PC-3 (cell line): ENCODE results near the gene HP1BP3. TPM values are rescaled to one million over a fixed set of nuclear protein-coding genes. Genes with fewer than 3 reads are reported as not detected.

Experiments used
- ATAC-seq: fragments of 200-7000 bp; cut with Tn5 transposase; 2 replicates; pipeline ENCODE4 v1.9.1; 2020; ENCODE audit warnings: mild to moderate bottlenecking, moderate library complexity
- BruUV-seq: library from RNA; stranded (reverse); fragments of 400-500 nt; replicated peaks from 2 replicates; lab custom pipeline; 2021; lab: Mats Ljungman, UMichigan
- CTCF ChIA-PET: fragments of 300-600 bp; sonication (Branson Sonifier 250); formaldehyde crosslinking; loops from one replicate; lab custom pipeline; 2022; ENCODE audit warnings: antibody characterized with exemption; lab: Charles Lee
- POLR2A ChIA-PET: fragments of 300-600 bp; sonication (Branson Sonifier 250); formaldehyde crosslinking; loops from one replicate; lab custom pipeline; 2022; ENCODE audit warnings: antibody characterized with exemption; ENCODE audit not compliant: unreplicated experiment; lab: Charles Lee
- DNase-seq: peaks from one replicate; pipeline ENCODE4 v3.0.0-alpha.2; 2015
- H2AFZ ChIP-seq: fragments of 300-600 bp; sonication (generic); 2 replicates; pipeline ENCODE4 v1.6.0; 2016; ENCODE audit warnings: antibody characterized with exemption, low read length
- H3F3A ChIP-seq: fragments of 300-600 bp; sonication (generic); one replicate; pipeline ENCODE4 v1.6.0; 2017; ENCODE audit warnings: antibody characterized with exemption, low read length, control low read depth, mild to moderate bottlenecking; ENCODE audit not compliant: unreplicated experiment
- H3K27ac ChIP-seq: fragments of 300-600 bp; sonication (generic); 2 replicates; pipeline ENCODE4 v1.5.1; 2016; ENCODE audit warnings: mild to moderate bottlenecking, low read length
- H3K27me3 ChIP-seq: fragments of 300-600 bp; sonication (generic); 2 replicates; pipeline ENCODE4 v1.6.1; 2016; ENCODE audit warnings: low read length, mixed read lengths
- H3K36me3 ChIP-seq: fragments of 300-600 bp; sonication (generic); 2 replicates; pipeline ENCODE4 v1.6.1; 2016; ENCODE audit warnings: low read depth, mixed run types, low read length, mixed read lengths
- H3K4me1 ChIP-seq: fragments of 300-600 bp; sonication (generic); 2 replicates; pipeline ENCODE4 v1.5.1; 2016; ENCODE audit warnings: low read length; ENCODE audit not compliant: insufficient read depth
- H3K4me2 ChIP-seq: fragments of 300-600 bp; sonication (generic); 2 replicates; pipeline ENCODE4 v1.6.0; 2016; ENCODE audit warnings: low read length
- H3K4me3 ChIP-seq: fragments of 300-600 bp; sonication (generic); 2 replicates; pipeline ENCODE4 v1.5.1; 2016; ENCODE audit warnings: mild to moderate bottlenecking, low read length, mixed read lengths
- H3K79me2 ChIP-seq: fragments of 300-600 bp; sonication (generic); 2 replicates; pipeline ENCODE4 v1.6.1; 2017; ENCODE audit warnings: low read length, mixed read lengths
- H3K9ac ChIP-seq: fragments of 300-600 bp; sonication (generic); 2 replicates; pipeline ENCODE4 v1.6.0; 2016; ENCODE audit warnings: mild to moderate bottlenecking, low read length
- H3K9me2 ChIP-seq: fragments of 300-600 bp; sonication (generic); replicated peaks from 2 replicates; pipeline ENCODE4 v1.6.1; 2016; ENCODE audit warnings: mixed run types, low read length, mixed read lengths
- H3K9me3 ChIP-seq: fragments of 300-600 bp; sonication (generic); 2 replicates; pipeline ENCODE4 v1.6.1; 2016; ENCODE audit warnings: low read length, mixed read lengths
- H4K20me1 ChIP-seq: fragments of 300-600 bp; sonication (generic); 2 replicates; pipeline ENCODE4 v1.6.1; 2016; ENCODE audit warnings: low read length, mixed read lengths
- EZH2 ChIP-seq: fragments of 300-600 bp; sonication (generic); IDR thresholded peaks from one replicate; pipeline ENCODE4 v1.6.1; 2017; ENCODE audit warnings: antibody characterized with exemption, mild to moderate bottlenecking, low read length; ENCODE audit not compliant: unreplicated experiment
- EZH2phosphoT487 ChIP-seq: fragments of 300-600 bp; sonication (generic); IDR thresholded peaks from 2 replicates; pipeline ENCODE4 v1.6.1; 2018; ENCODE audit warnings: mild to moderate bottlenecking, antibody characterized with exemption, low read length, borderline replicate concordance
- intact Hi-C: fragments of 100-400 bp; cut with micrococcal nuclease; formaldehyde crosslinking; loops from 2 replicates; pipeline ENCODE4 v1.9.0; 2023
- total RNA-seq: library from RNA; depleted of rRNA; stranded (reverse); fragments of >200 nt; gene quantifications from 2 replicates; pipeline ENCODE4 v1.2.3, GENCODE V29; 2014
- TF ChIP-seq, protein P1 (sequence below): fragments of 300-600 bp; sonication (generic); conservative IDR thresholded peaks from 2 replicates; pipeline ENCODE4 v1.5.1; 2017; ENCODE audit warnings: antibody characterized with exemption, low read depth, mild to moderate bottlenecking, low read length

The HP1BP3 gene
- total RNA-seq, 1 experiment from 2014 or later: 243 TPM

DNA sequence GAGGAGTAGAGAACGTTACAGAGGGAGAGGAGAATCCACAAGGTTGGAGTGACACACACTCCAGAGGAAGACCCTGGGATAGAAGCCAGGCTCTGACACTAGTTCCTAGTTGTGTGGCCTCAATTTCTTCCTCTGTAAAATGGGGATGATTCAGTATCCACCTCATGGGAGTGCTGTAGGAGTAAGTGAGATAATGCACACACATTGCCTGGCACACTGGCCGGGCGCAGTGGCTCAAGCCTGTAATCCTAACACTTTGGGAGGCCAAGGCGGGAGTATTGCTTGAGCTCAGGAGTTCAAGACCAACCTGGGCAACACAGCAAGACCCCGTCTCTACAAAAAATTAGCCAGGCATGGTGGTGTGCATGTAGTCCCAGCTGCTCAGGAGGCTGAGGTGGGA is 78.2 kb downstream of the HP1BP3 start:
- H3K9ac ChIP-seq: no peak overlapping the region
- H3K4me2 ChIP-seq: no peak overlapping the region
- H3K4me3 ChIP-seq: no peak overlapping the region
- ATAC-seq: no peak
- no TSS peak for BruUV-seq
- CTCF ChIA-PET: no interaction called here
- intact Hi-C loops: no loop called here
- no peaks in the 10 kb centered on the region for H3K4me1 ChIP-seq
- no peaks in the 10 kb centered on the region for H4K20me1 ChIP-seq
- no peak overlapping the region for H2AFZ ChIP-seq
- POLR2A ChIA-PET: no interaction called here
- H3K9me2 ChIP-seq: no peaks in the 10 kb centered on the region
- H3F3A ChIP-seq: no peaks in the 10 kb centered on the region
- no peaks in the 10 kb centered on the region for H3K27me3 ChIP-seq
- H3K79me2 ChIP-seq: no peaks in the 10 kb centered on the region
- no peaks in the 10 kb centered on the region for H3K9me3 ChIP-seq
- no peak overlapping the region for H3K27ac ChIP-seq
- H3K36me3 ChIP-seq: no peaks in the 10 kb centered on the region
- no peak for TF ChIP-seq EZH2phosphoT487
- TF ChIP-seq EZH2: no peak
- TF ChIP-seq, protein P1, sequence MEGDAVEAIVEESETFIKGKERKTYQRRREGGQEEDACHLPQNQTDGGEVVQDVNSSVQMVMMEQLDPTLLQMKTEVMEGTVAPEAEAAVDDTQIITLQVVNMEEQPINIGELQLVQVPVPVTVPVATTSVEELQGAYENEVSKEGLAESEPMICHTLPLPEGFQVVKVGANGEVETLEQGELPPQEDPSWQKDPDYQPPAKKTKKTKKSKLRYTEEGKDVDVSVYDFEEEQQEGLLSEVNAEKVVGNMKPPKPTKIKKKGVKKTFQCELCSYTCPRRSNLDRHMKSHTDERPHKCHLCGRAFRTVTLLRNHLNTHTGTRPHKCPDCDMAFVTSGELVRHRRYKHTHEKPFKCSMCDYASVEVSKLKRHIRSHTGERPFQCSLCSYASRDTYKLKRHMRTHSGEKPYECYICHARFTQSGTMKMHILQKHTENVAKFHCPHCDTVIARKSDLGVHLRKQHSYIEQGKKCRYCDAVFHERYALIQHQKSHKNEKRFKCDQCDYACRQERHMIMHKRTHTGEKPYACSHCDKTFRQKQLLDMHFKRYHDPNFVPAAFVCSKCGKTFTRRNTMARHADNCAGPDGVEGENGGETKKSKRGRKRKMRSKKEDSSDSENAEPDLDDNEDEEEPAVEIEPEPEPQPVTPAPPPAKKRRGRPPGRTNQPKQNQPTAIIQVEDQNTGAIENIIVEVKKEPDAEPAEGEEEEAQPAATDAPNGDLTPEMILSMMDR: no peak
- no peak for DNase-seq

DNA sequence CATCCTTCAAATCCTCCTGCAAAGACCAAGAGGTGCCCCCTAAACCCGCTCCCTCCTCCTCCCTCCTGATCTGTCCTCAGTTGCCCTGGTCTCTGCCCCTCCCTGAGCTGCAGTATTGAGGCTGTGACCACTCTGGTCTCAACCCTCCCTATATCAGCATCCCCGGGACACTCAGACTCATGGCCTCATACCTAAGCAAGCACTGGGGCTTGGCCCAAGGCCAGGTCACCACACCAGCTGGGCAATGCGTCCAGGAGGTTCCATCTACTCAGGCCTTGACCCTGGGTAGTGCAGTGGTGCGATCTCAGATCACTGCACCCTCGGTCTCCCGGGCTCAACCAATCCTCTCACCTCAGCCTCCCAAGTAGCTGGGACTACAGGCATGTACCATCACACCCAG is 79.0 kb downstream of the HP1BP3 start:
- intact Hi-C loops: no loop called here
- ATAC-seq (no peak), DNase-seq (no peak)
- Histone ChIP-seq H4K20me1 (no peaks in the 10 kb centered on the region), H3K27me3 (no peaks in the 10 kb centered on the region), H3K4me3 (no peak overlapping the region), H3K27ac (no peak overlapping the region), H3K36me3 (no peaks in the 10 kb centered on the region), H3K9me3 (no peaks in the 10 kb centered on the region), H3K79me2 (no peaks in the 10 kb centered on the region), H3K9me2 (no peaks in the 10 kb centered on the region), H2AFZ (no peak overlapping the region), H3K4me2 (no peak overlapping the region), H3K9ac (no peak overlapping the region), H3K4me1 (no peaks in the 10 kb centered on the region), H3F3A (no peaks in the 10 kb centered on the region)
- ChIA-PET CTCF (no interaction called here), POLR2A (interaction anchor here (0.5 kb wide), 1 partner anchor 10 kb away, joined by 3 read pairs; the partner anchor contains the start of gene KIF17)
- no TSS peak for BruUV-seq
- TF ChIP-seq, protein P1: no peak
- TF ChIP-seq EZH2phosphoT487 (no peak), EZH2 (no peak)

GRCh38 chr1:20706841-20707240 is 80.3 kb downstream of the HP1BP3 start:
- Histone ChIP-seq H2AFZ (no peak overlapping the region), H3K27ac (no peak overlapping the region), H3K27me3 (no peaks in the 10 kb centered on the region), H3K4me2 (no peak overlapping the region), H3K9me2 (no peaks in the 10 kb centered on the region), H3F3A (no peaks in the 10 kb centered on the region), H3K4me1 (no peaks in the 10 kb centered on the region), H3K9ac (no peak overlapping the region), H3K36me3 (no peaks in the 10 kb centered on the region), H3K79me2 (no peaks in the 10 kb centered on the region), H3K4me3 (no peak overlapping the region), H4K20me1 (no peaks in the 10 kb centered on the region), H3K9me3 (no peaks in the 10 kb centered on the region)
- DNase-seq: no peak
- ATAC-seq: no peak
- POLR2A ChIA-PET: no interaction called here
- intact Hi-C loops: no loop called here
- TF ChIP-seq EZH2phosphoT487 (no peak), EZH2 (no peak)
- TF ChIP-seq, protein P1: no peak
- BruUV-seq: no TSS peak
- CTCF ChIA-PET: no interaction called here
